ENCODE measurements around the gene SUMF1. TPM values are rescaled to one million over a fixed set of nuclear protein-coding genes. Genes with fewer than 3 reads are reported as not detected.
A peak's percentile ranks its signal among the peaks of the same experiment; 100 is the strongest.

Gene SUMF1
- total and polyA plus RNA-seq, 2 of the 13 experiments (the other 11 are each of a cell fraction or from before 2014, with no cell fraction given): 18.5 to 28.9 TPM

GRCh38 chr3:4506559-4507023, 39.5 kb upstream of the SUMF1 start:
- ATAC-seq: peak; percentile 49
- WGBS (ENCODE audit: low lambda C conversion rate): 45% methylated on average over 2 of the region's 2 CpGs
- ChIA-PET CTCF (ENCODE audit: low intra/inter-chr PET ratio, low total read pairs) (no interaction called here), POLR2A (interaction anchor here (12.6 kb wide), 1 partner anchor 13 kb away, joined by 120 read pairs; the partner anchor contains the start of gene ITPR1)
- Histone ChIP-seq H4K20me1 (ENCODE audit: insufficient read depth, low read length) (no peaks in the 10 kb centered on the region), H3K9ac (ENCODE audit: insufficient read depth, low read depth, low read length) (no peak overlapping the region), H3K4me2 (ENCODE audit: low read depth, low read length) (peak overlapping the region; percentile 47; the same call in 1 of the 2 replicates), H3K36me3 (replicated peaks in 1 of 2; ENCODE audit: control insufficient read depth in 1 of 2, insufficient read depth in 2 of 2, low read length in 2 of 2) (0 out of 5 replicates have a peak, but pooled peaks cover 0 to 4% of the 10 kb centered on the region in 2 experiments), H3K79me2 (ENCODE audit: insufficient read depth, low read length) (no peaks in the 10 kb centered on the region), H2AFZ (ENCODE audit: low read length) (no peak overlapping the region), H3K9me3 (ENCODE audit: low read length) (no peaks in the 10 kb centered on the region), H3K27ac (ENCODE audit: extremely low read length, insufficient read depth, low read length) (peak overlapping the region; percentile 27), H3K4me3 (replicated peaks in 1 of 3; ENCODE audit: insufficient read depth in 1 of 3, low read depth in 2 of 3, low read length in 3 of 3) (no peak overlapping the region), H3K27me3 (ENCODE audit: control insufficient read depth in 1 of 2, insufficient read depth in 2 of 2, low read length in 2 of 2) (no peaks in the 10 kb centered on the region), H3K4me1 (ENCODE audit: insufficient read depth, low read length) (peaks cover 92% of the 10 kb centered on the region)
- no peak for FAIRE-seq
- no peak for TF ChIP-seq ZBTB39 (CRISPR knock-in tag; IDR thresholded peaks at IDR 0.05)
- TF ChIP-seq EHMT2 (IDR thresholded peaks at IDR 0.05; ENCODE audit: borderline replicate concordance, low read depth, low read length): no peak
- no peak for TF ChIP-seq GPBP1L1 (CRISPR knock-in tag; IDR thresholded peaks at IDR 0.05)
- no peak for TF ChIP-seq AFF4 (CRISPR knock-in tag; IDR thresholded peaks at IDR 0.05)
- TF ChIP-seq ZNF260 (CRISPR knock-in tag; IDR thresholded peaks at IDR 0.05; ENCODE audit: borderline replicate concordance, low read depth): no peak
- no peak for TF ChIP-seq TBX2 (CRISPR knock-in tag; IDR thresholded peaks at IDR 0.05; ENCODE audit: borderline replicate concordance)
- TF ChIP-seq HMG20A (CRISPR knock-in tag; IDR thresholded peaks at IDR 0.05; ENCODE audit: borderline replicate concordance): no peak
- no peak for TF ChIP-seq KDM6A (CRISPR knock-in tag; IDR thresholded peaks at IDR 0.05; ENCODE audit: low read depth)
- TF ChIP-seq BHLHE40 (IDR thresholded peaks at IDR 0.05; ENCODE audit: low read length): no peak
- no peak for TF ChIP-seq FOXO4 (CRISPR knock-in tag; conservative IDR thresholded peaks at IDR 0.05)
- TF ChIP-seq GMEB2 (CRISPR knock-in tag; IDR thresholded peaks at IDR 0.05; ENCODE audit: low read depth): no peak
- TF ChIP-seq RCOR2 (CRISPR knock-in tag; IDR thresholded peaks at IDR 0.05): no peak
- no TSS peak for BruUV-seq (replicated peaks)
- no peak for DNase-seq (ENCODE audit: low spot score)
- intact Hi-C loops (cut with micrococcal nuclease; ENCODE audit: unreplicated experiment): loop anchor here (2.0 kb wide), 1 partner anchor 14 kb away; the partner anchor contains the start of gene ITPR1
- in situ Hi-C loops (cut with HindIII; ENCODE audit: extremely low pct_ligation_motif_present, low pct_unique_long_range_greater_than_20kb): no loop called here
